ENCODE results near the gene NFIB. TPM values are rescaled to one million over a fixed set of nuclear protein-coding genes. Genes with fewer than 3 reads are reported as not detected.

The NFIB gene
- total RNA-seq, 1 donor from 2014 or later: 38.5 TPM

GRCh38 chr9:14155237-14155636 lies 158.7 kb downstream of the NFIB start:
- DNase-seq (ENCODE audit: low read depth): no peak

GRCh38 chr9:14153310-14153720 lies 160.6 kb downstream of the NFIB start:
- no peak for DNase-seq (ENCODE audit: low read depth)

GRCh38 chr9:14151451-14151850 lies 162.5 kb downstream of the NFIB start:
- DNase-seq (ENCODE audit: low read depth): no peak

GRCh38 chr9:14148501-14149103 lies 165.3 kb downstream of the NFIB start:
- DNase-seq (ENCODE audit: low read depth): no peak

GRCh38 chr9:14147738-14148137 lies 166.2 kb downstream of the NFIB start:
- no peak for DNase-seq (ENCODE audit: low read depth)

DNA sequence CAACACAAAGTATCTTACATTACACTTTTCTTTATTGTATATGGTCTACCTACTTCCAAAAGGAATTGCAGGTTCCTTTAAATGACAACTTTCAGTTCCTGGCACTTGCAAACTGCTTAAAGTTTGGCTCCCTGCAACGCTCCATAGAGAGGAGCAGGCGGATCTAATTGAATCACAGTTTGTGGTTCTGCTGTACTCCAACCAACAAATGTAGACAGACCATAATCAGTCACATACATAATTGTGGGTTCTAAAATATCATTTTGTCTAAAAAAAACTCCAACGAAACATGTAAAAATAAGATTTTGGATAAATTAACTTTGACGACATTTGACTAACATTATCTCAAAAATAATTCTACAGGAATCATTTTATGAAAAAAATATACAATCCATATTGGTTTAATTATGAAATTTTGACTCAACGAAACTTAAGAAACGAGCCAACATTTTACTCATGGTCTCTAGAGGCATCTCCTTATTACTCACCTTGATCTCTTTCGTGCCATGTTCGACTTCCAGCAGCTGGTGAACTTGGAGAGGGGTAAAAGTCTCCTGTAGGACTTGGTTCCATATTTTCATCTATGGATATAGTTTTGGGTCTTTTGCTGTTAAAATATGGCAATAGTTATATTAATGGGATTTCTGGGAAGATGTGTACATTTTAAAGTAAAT lies 167.6 kb downstream of the NFIB start:
- no peak for DNase-seq (ENCODE audit: low read depth)

- no peak for DNase-seq (ENCODE audit: low read depth)
Observed at GRCh38 chr9:14144215-14144614, 169.7 kb downstream of the NFIB start.

DNA sequence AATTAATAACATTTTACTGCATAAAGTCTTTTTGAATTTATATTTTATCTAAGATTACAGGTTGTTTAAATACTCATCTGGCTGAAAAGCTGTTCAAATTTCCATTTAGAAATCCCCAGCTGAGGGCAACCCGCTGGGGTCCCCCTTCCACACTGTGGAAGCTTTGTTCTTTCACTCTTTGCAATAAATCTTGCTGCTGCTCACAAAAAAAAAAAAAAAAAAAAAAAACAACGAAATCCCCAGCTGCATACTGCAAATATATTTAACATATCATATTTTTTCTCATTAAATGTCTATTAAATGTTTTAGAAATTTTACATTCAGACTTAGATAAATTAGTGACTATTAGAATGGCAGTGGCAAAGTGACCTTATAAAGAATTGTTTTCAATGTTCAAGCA lies 172.2 kb downstream of the NFIB start:
- no peak for DNase-seq (ENCODE audit: low read depth)

GRCh38 chr9:14140096-14140697 lies 173.7 kb downstream of the NFIB start:
- no peak for DNase-seq (ENCODE audit: low read depth)

- DNase-seq (ENCODE audit: low read depth): no peak
Observed at GRCh38 chr9:14139287-14139686, 174.7 kb downstream of the NFIB start.

DNA sequence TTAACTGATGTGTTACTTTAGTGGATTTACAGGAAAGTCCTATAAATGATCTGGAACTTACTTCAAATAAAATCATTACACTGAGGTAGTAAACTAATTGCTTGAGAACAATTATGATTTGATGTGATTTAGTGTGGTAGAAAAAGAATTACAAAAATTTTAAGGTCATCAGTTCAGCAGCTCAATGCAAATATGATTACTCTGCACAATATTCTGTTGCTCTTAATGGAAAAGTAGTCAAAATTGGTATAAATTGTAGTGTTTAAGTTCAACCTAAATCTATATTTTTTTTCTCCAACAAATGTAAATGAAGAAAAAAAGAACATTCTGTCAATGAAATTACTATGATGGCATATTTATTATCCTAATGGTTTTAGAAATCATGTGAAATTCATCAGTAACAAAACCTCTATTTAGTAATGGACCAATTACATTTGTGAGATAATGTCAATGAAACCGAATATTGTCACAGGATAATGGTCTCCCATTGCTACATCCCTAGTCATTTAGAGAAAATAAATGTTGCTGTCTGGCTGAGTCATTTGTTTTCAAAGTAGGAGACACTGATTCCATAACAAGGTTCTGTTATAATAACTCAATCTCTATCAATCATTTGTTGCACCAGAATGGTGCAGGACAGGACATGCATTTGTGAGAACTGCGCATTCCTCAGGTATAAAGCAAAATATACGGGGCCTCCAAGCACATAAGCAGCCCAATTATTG lies 177.1 kb downstream of the NFIB start:
- peak; percentile 30 for DNase-seq (ENCODE audit: low read depth)

- no peak for DNase-seq (ENCODE audit: low read depth)
Observed at GRCh38 chr9:14136047-14136635, 177.8 kb downstream of the NFIB start.

DNA sequence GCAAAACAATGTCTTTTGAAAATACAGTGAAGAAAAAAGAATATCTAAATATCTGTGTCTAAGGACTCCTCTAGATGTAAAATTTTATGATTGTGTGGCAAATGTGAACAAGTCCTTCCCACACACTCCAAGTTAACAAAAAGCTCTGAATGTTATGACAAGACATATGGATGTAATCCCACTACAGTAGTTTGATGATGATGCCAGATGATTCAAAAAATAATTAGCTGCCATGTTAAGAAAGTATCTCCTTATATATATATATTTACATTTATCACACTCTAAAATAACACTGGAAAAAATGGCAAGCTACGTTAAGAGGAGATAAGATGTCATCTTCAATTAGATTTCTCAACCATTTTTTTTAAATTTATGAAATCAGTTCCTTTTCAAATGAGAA lies 178.5 kb downstream of the NFIB start:
- DNase-seq (ENCODE audit: low read depth): no peak

DNA sequence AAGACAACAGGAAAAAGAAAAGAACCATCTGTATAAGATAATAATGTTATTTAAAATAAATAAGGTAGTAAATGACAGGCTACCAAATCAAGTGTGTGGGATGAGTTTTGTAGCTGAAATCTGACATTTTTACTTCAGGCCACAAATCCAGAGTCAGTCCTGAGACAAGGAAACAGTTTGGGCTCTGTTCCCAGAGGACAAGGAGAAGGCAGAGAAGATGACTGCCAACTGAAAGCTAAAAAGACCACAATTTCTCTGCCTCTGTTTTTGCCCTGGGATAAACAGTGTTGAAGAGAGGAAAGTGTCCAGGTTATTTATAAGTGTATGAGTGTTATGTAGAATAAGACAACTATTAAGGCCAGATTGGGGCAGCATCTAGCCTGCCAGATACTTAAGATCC lies 180.5 kb downstream of the NFIB start:
- no peak for DNase-seq (ENCODE audit: low read depth)

GRCh38 chr9:14132775-14133174 lies 181.2 kb downstream of the NFIB start:
- DNase-seq (ENCODE audit: low read depth): no peak

DNA sequence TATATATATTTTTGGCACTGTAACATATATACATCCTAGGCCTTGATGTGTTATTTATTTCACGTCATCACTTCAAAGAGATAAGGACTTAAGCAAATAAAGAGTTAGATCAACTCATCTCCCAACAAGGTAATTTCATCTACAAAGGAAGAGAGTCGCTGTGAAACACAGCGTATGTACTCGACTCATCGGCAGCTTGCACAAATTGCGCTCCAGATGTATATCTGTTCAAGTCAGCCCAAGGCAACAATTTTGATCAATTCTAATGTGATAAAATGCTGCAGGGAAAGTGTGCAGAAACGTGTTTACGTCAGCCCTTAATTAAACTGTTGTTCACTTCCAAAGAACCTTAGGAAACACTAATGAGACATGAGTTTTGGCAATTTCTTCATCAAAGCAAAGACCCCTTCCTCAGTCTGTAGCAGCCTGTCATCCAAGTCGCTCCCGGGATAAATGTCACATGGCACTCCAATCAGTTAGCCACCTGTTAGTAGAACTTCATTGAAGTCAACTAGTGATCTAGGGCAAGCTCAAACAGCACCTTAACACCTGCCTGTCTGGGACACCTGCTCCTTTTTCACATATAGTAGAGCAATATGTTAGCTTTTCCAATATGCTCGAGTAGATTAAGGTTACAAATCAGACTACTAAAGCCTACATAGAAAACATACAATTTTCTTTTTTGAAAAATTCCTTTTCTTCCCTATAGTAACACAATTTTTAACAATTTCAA lies 182.4 kb downstream of the NFIB start:
- no peak for DNase-seq (ENCODE audit: low read depth)

- DNase-seq (ENCODE audit: low read depth): no peak
Observed at GRCh38 chr9:14127656-14128055, 186.3 kb downstream of the NFIB start.

- DNase-seq (ENCODE audit: low read depth): peak; percentile 11
Observed at GRCh38 chr9:14119694-14120514, 194.0 kb downstream of the NFIB start.

DNA sequence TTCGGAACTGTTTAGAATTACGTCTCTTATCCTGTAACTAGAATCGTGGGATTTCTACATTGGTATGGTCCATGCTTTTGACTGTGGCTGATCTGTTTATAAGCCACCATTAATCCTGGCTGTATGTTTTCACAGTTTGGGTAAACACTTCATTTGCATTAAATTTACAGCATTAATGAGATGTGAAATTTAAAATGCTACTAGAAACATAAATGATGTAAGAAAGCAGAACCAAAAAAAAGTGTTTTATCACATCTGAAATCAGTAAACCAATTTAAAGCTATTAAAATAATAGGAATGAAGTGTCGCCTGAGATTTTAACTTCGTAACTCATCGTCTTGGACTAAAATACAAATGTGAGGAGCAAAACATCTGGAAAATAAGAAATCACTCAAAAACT lies 201.7 kb downstream of the NFIB start:
- no peak for DNase-seq (ENCODE audit: low read depth)

- DNase-seq (ENCODE audit: low read depth): no peak
Observed at GRCh38 chr9:14111696-14112095, 202.2 kb downstream of the NFIB start.

DNA sequence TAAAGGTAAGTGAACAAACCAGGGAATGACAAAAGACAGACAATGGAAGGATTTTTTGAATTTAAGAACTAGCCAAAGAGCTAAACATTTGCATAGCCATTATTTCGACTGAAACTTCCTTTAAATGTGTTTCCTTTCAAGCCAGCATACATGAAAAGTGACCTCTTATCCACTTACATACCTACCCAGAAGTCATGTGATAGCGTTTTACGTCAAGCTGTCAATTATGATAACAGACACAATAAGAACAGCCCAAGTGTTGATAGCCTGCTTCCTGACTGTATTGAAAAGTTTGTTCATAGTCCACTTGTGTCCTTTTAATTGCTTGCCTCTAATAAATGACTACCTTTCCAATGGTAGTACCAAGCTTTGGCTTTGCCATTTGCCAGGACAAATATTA lies 206.0 kb downstream of the NFIB start:
- no peak for DNase-seq (ENCODE audit: low read depth)

Measured in renal cortical epithelial cell (primary cell).